Measurements from ENCODE around the gene MRPS27.

- TF ChIP-seq CTCF (IDR thresholded peaks at IDR 0.05) (no peak), EP300 (IDR thresholded peaks at IDR 0.05) (no peak), POLR2AphosphoS5 (IDR thresholded peaks at IDR 0.05) (no peak)
These were observed 54.8 kb downstream of the MRPS27 start for GRCh38 chr5:72265032-72265877.
